Endodermal cell (in vitro differentiated cells): ENCODE data around the gene TBK1. TPM values are rescaled to one million over a fixed set of nuclear protein-coding genes. Genes with fewer than 3 reads are reported as not detected.

Experiments used
- DNase-seq: peaks from one replicate; pipeline ENCODE4 v3.0.0-alpha.2; 2017
- H3K27ac ChIP-seq: 2 replicates; pipeline ENCODE4 v1.5.1; 2013; ENCODE audit warnings: mild to moderate bottlenecking, low read depth, low read length, moderate library complexity
- H3K27me3 ChIP-seq: 2 replicates; pipeline ENCODE4 v1.6.1; 2013; ENCODE audit warnings: mild to moderate bottlenecking, low read length, moderate library complexity; ENCODE audit not compliant: insufficient read depth, control insufficient read depth, poor library complexity, severe bottlenecking
- H3K36me3 ChIP-seq: 2 replicates; pipeline ENCODE4 v1.7.0; 2013; ENCODE audit warnings: mild to moderate bottlenecking, low read length, moderate library complexity; ENCODE audit not compliant: control insufficient read depth, insufficient read depth
- H3K4me1 ChIP-seq: one replicate; pipeline ENCODE4 v1.7.0; 2013; ENCODE audit warnings: low read length; ENCODE audit not compliant: control insufficient read depth, insufficient read depth
- H3K4me3 ChIP-seq: 2 replicates; pipeline ENCODE4 v1.5.1; 2013; ENCODE audit warnings: mild to moderate bottlenecking, low read length, moderate library complexity
- H3K9ac ChIP-seq: 2 replicates; pipeline ENCODE4 v1.6.1; 2013; ENCODE audit warnings: mild to moderate bottlenecking, low read length, moderate library complexity; ENCODE audit not compliant: poor library complexity, severe bottlenecking; ENCODE audit errors: extremely low read depth
- H3K9me3 ChIP-seq: 2 replicates; pipeline ENCODE4 v1.6.1; 2013; ENCODE audit warnings: mild to moderate bottlenecking, low read length, moderate library complexity; ENCODE audit not compliant: control insufficient read depth
- H3K27ac Mint-ChIP-seq: 2 replicates; pipeline ENCODE4 v1.8.0; 2020; ENCODE audit warnings: mixed read lengths
- H3K27me3 Mint-ChIP-seq: 2 replicates; pipeline ENCODE4 v1.8.0; 2021; ENCODE audit warnings: mild to moderate bottlenecking, mixed read lengths; ENCODE audit not compliant: insufficient read depth
- H3K36me3 Mint-ChIP-seq: 2 replicates; pipeline ENCODE4 v1.8.0; 2020; ENCODE audit warnings: low read depth, mixed read lengths
- H3K4me1 Mint-ChIP-seq: 2 replicates; pipeline ENCODE4 v1.8.0; 2020; ENCODE audit warnings: mixed read lengths
- H3K4me3 Mint-ChIP-seq: 2 replicates; pipeline ENCODE4 v1.8.0; 2020; ENCODE audit warnings: mild to moderate bottlenecking, moderate library complexity, mixed read lengths
- H3K9me3 Mint-ChIP-seq: 2 replicates; pipeline ENCODE4 v1.8.0; 2020; ENCODE audit warnings: mild to moderate bottlenecking, mixed read lengths
- CTCF ChIP-seq: fragments of 200-600 bp; sonication (generic); conservative IDR thresholded peaks from 2 replicates; pipeline ENCODE4 v1.5.0; 2021; ENCODE audit warnings: antibody characterized with exemption, mild to moderate bottlenecking
- WGBS, 2 experiments: methylation state at CpG; one replicate each; pipeline versions ENCODE4 v1.1.5 to v1.1.7; 2013; ENCODE audit warnings: missing lambda C conversion rate in 2 of 2, mixed read lengths in 1 of 2; ENCODE audit not compliant: insufficient coverage in 1 of 2, insufficient read length in 1 of 2; 5-methylcytosine and 5-hydroxymethylcytosine counted together
- total RNA-seq, 2 donors: library from RNA; stranded (reverse); fragmentation: NEBNext Ultra II Directional in 1 of 2; extraction: Animal tissue kit (Norgen Biotek cat#: 25700) in 1 of 2; gene quantifications; 2 replicates in 1 of 2; 3 replicates in 1 of 2; pipeline ENCODE4 v1.2.1, GENCODE V29; 2021

The TBK1 gene
- total RNA-seq, 2 donors from 2014 or later, result 23.9 to 25.1 TPM

GRCh38 chr12:64468966-64469365, 17.0 kb downstream of the TBK1 start:
- no peak overlapping the region for H3K9ac ChIP-seq
- no peak overlapping the region for H3K27ac ChIP-seq
- no peak overlapping the region for H3K4me3 Mint-ChIP-seq
- no peaks in the 10 kb centered on the region for H3K9me3 Mint-ChIP-seq
- H3K4me3 ChIP-seq, result no peak overlapping the region
- no peak for DNase-seq
- WGBS, 2 experiments, result 81 to 87% methylated on average over 5 of the region's 5 CpGs
- no peaks in the 10 kb centered on the region for H3K27me3 Mint-ChIP-seq
- no peaks in the 10 kb centered on the region for H3K27me3 ChIP-seq
- no peaks in the 10 kb centered on the region for H3K9me3 ChIP-seq
- no peaks in the 10 kb centered on the region for H3K4me1 Mint-ChIP-seq
- TF ChIP-seq CTCF, result no peak
- peaks cover 64% of the 10 kb centered on the region for H3K36me3 Mint-ChIP-seq
- peak overlapping the region; percentile 4 for H3K27ac Mint-ChIP-seq
- H3K36me3 ChIP-seq, result peaks cover 82% of the 10 kb centered on the region
- H3K4me1 ChIP-seq, result no peaks in the 10 kb centered on the region

GRCh38 chr12:64469455-64470142, 17.7 kb downstream of the TBK1 start:
- Histone ChIP-seq H3K27me3 (no peaks in the 10 kb centered on the region), H3K9ac (no peak overlapping the region), H3K4me3 (no peak overlapping the region), H3K4me1 (no peaks in the 10 kb centered on the region), H3K9me3 (peaks cover under 1% of the 10 kb centered on the region), H3K27ac (no peak overlapping the region), H3K36me3 (peaks cover 81% of the 10 kb centered on the region)
- Mint-ChIP-seq H3K4me3 (no peak overlapping the region), H3K36me3 (peaks cover 65% of the 10 kb centered on the region), H3K27ac (peak overlapping the region; percentile 4), H3K27me3 (no peaks in the 10 kb centered on the region), H3K9me3 (peaks cover 1% of the 10 kb centered on the region), H3K4me1 (no peaks in the 10 kb centered on the region)
- DNase-seq, result no peak
- 92 to 100% methylated on average over 2 of the region's 2 CpGs for WGBS, 2 experiments
- TF ChIP-seq CTCF, result no peak

GRCh38 chr12:64470495-64470894, 18.6 kb downstream of the TBK1 start:
- H3K4me3 ChIP-seq, result no peak overlapping the region
- whole genome bisulfite sequencing, 2 experiments, result 97 to 100% methylated on average over 1 to 2 of the region's 2 CpGs
- Mint-ChIP-seq H3K4me3 (no peak overlapping the region), H3K27ac (no peak overlapping the region), H3K4me1 (no peaks in the 10 kb centered on the region), H3K36me3 (peaks cover 68% of the 10 kb centered on the region), H3K27me3 (no peaks in the 10 kb centered on the region), H3K9me3 (peaks cover 10% of the 10 kb centered on the region)
- H3K27me3 ChIP-seq, result no peaks in the 10 kb centered on the region
- H3K4me1 ChIP-seq, result no peaks in the 10 kb centered on the region
- peaks cover 10% of the 10 kb centered on the region for H3K9me3 ChIP-seq
- DNase-seq, result no peak
- no peak overlapping the region for H3K27ac ChIP-seq
- H3K36me3 ChIP-seq, result peaks cover 81% of the 10 kb centered on the region
- no peak for TF ChIP-seq CTCF
- no peak overlapping the region for H3K9ac ChIP-seq
